HG02798 (cell line): ENCODE measurements around the gene PSG5.
"Not testable (repeated sequence)": the region's sequence is repeated elsewhere in the genome, so short reads cannot be mapped to it uniquely, and the experiment has no call there.

Experiments
- ATAC-seq: cut with Tn5 transposase; IDR thresholded peaks from one replicate; pipeline ENCODE4 v1.9.1; 2021; ENCODE audit warnings: mild to moderate bottlenecking; ENCODE audit not compliant: unreplicated experiment, poor library complexity

Gene PSG5

DNA sequence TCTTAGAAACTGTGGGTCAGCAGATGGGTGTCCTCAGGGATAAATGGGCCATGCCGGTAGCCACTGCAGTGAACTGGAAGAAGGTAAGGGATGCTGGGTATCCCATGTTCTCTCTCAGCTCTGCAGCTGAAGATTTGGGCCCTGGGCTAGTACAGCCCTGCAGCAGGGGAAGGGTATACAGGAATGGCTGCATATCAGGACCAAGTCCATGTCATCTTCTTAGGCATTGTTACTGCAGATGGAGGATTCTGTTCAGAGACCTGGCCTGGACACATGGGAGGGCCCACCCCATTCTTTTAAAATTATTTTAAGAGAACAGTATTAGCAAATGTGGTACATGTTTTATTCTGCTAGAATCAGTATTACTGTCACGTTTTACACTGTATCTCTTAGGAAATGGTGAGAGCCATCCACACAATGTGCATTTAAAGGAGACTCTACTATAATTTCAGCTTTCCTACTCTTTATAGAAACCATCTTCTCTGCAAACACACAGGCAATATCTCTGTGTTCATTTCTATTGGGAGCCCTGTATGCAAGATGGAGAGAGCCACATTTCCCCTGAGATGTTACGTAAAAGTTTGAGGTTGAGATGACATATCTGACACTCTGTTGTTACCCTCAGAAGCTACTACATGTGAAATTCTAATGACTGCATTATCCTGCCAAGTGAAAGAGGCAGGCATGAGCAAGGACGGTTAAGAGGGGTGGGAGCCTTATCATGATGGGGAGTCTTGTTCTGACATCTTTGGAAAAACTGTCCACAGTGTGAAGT, 6.2 kb upstream of the PSG5 start:
- not testable (repeated sequence) for ATAC-seq

DNA sequence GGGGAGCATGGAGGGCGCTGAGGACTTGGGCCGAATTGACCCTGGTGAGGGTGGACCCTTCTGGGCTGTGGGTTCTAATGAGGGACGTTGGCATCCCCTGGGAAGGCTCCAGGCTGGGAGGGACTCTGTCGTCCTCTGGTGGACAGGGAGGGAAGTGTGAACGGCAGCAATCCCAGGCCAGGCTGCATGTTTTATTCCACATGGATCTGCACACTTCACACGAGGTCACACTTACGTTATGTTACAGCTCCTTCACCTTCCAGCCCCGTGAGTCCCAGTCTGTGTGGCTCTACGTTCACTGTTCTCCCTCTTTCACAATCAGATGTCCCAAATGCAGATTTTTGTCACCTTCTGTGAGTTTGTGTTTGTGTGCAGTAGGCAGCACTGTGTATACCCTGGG, 1.8 kb upstream of the PSG5 start:
- not testable (repeated sequence) for ATAC-seq

DNA sequence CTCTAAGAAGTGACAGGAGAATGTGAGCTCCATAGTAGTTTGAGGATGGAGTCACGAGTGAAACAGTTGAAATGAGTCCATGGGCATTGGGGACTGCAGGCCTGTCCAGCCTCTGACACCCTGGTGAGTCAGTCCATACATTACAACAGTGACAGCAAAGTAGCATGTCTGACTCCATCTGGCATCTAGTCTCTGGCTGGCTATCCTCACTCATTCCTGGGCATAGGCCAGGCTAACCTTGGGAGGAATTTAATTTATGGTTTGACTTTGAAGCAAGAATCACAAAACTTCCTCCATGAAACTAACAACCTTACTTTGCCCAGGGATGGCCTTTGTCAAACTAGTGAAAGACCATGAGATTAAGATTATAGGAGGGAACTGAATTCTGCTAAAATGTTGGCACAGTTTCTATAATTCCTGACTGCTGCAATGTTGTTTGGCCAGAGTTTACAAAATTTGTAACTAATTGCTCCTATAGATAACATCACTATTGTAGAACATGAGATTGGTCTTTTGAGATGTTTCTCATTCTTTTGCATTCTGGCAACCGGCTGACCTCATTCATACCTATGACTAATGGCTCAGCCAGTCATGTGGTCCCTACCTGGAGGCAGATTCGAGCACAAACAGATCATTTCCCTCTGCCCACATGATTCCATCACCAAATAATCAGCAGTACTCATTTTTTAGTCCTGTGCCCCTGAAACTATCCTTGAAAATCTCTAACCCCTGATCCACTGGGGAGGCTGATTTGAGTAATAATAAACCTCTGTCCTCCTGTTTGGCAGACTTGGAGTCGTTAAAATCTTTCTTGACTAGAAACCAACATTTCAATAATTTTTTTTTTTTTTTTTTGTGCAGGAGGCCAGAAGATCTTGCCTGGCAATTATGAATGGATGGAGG, 4.2 kb downstream of the PSG5 start:
- not testable (repeated sequence) for ATAC-seq

DNA sequence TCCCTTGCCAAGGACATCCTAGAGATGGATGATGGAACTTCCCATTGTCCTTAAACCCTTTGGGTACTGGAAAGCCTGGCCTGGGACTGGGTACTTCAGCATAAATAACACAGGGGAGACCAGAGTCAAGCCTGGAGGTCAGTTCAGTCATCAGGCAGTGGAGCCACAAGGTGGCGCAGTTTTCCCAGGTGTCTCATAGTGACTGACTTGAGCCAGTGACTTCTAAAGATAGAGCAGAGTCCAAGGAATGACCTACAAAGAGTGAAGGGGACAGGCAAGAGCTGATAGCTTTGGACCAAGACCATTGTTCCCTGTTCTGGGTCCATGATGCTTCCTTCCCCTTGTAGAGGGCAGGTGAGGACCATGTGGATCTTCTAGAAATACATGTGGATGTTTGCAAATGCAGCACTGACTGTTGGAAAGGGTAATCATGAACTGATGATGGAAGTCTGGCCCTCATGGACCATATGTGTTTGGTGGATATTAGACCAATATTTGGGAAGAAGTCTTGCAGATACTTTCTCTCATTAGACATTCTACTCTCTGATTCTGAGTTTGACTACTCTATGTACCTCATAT, 6.7 kb downstream of the PSG5 start:
- ATAC-seq = not testable (repeated sequence)

DNA sequence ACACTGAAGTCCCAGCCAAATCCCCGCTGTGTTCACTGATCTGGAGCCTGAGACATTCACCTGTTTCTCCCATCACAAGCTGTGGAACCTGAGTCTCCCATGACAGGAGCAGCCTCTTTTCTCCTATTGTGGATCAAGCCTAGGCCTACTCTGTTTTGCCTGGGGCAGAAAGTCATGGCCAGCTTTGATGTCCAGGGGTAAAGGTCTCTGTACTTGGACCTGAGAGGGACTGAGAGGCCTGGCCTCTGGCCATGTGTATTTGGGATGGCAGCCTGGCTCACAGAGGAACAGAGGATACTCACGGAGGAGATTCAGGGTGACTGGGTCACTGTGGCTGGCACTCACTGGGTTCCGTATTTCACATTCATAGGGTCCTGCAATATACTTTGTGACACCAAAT, 7.8 kb downstream of the PSG5 start:
- ATAC-seq = not testable (repeated sequence)

DNA sequence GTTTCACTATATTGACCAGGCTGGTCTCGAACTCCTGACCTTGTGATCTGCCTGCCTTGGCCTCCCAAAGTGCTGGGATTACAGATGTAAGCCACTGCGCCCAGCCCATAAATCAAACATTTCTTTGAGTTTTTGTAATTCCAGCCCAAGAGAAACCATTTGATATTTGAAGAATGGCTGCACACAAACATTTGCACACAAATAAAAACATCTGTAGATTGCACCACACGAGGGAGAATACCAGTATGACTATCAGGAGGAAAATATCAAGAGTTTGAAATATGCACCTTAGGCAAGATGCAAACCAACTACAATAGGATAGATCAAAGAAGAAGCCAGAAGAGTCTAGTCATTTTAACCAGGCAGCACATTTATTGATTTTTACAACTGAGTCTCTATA, 20.4 kb downstream of the PSG5 start:
- not testable (repeated sequence) for ATAC-seq

DNA sequence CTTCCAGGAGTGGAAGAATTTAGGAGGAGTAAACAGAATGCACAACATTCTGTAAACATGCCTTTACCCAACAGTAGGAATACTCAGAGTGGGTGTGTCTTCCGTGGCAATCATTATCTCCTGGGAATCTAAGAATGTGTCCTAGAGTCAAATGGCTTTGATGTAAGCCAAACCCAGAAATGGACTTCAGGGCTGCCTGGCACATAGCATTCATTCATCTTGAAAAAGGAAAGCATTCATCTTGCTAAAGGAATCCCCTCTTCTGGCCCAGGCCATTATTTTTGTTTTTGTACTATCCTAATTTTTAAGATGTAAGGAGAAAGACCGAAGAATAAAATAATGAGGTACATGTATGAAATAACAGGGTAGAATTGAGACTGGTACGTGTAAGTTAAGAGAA, 23.2 kb downstream of the PSG5 start:
- not testable (repeated sequence) for ATAC-seq

DNA sequence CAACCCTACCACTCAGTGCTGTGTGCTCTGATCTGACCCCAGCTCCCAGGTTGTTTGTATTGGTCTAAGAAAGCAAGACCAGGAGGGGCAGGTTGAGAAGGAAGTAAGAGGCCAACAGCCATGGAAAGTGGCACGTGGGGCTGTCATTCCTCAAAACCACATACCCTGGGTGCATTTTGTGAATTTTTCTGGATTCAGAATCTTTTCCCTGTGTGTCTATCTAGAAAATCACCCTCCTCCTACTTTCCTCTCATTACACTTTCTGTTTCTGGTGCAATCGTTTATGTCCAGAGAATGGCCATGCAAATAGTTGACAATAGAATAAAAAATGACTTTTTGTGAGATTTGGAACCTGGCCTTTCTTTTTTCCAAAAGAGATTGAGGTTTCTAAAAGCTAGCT, 24.1 kb downstream of the PSG5 start:
- ATAC-seq = not testable (repeated sequence)

DNA sequence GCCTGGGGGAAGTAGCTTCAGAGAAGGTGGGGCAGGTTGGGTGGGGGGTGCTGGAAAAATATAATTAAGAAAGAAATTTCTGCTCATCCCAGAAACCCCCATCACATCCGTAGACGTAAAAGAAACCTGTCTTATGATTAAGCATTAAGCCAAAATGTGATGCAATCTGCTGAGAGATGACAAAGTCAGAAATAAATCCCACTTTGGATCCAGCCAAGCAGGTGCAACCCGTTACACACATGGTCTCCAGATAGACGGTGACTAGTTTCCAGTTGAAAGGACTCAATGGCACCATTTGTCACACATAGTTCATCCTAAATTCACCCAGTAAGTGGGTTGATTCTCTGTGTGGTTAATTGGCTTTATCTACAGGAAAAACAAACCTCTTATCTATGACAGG, 34.1 kb downstream of the PSG5 start:
- no peak for ATAC-seq

DNA sequence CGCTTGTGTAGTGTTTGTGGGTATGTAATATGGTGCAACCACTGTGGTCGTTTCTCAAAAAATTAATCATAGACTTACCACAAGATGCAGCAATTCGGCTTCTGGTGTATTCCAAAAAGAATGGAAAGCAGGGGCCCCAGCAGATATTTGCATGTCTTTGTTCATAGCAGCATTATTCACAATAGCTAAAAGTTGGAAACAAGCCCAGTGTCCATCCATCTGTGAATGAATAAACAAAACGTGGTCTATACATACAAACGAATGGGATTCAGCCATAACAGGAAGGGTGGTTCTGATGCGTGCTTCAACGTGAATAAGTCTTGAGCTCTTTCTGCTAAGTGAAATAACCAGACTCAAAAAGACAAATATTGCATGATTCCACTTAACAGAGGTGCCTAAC, 36.5 kb downstream of the PSG5 start:
- not testable (repeated sequence) for ATAC-seq

DNA sequence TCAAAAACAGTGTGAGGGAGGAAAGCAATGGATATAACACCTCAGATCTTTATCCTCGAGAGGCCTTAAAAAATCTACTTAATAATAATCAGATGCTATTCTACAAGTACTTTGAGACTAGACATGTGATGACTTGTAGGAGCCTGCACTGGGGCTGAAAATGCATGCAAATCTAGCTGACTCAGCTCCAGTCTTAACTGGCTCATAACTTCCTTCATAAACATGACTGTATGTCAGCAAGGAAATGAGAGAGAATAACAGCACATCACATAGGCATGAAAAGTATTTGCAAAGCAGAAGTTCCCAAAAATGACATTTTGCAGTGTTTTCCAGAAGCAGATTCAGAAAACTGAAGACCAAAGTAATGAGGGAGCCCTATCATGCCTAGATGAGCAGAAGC, 38.1 kb downstream of the PSG5 start:
- ATAC-seq = no peak

DNA sequence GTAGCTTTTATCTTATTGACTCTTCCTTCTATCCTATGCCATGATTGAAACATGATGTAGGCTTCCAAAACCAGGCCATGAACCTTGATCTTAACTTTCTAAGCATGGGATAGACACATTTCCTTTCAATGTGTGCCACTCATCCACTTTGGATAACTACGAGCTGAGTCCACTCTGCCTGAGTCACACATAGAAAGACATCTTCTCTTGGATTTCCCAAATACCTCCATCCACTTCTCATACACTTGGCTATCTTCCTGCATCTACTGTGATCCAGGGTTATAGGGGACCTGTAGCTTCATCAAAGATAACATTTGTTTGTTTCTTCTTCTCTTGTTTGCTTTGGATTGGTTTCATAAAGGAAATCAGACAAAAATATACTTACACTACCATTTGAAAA, 44.6 kb downstream of the PSG5 start:
- not testable (repeated sequence) for ATAC-seq

DNA sequence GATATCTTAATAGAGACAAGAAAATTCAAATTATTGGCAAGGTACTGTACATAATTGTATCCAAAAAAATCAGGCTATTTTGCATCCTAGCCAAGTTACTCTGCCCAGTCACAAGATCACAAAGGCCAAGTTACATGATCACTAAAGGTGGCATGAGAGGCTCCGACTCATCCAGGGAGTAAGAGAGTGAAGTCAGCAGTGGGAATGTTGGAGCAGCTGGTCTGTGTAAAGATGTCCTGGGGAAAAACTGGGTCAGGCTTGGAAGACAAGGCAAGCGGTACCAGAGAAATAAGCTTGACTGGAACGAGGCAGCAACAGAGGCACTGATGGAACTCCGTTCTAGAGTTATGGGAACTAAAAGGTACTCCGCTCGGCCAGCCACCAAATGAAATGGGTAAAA, 53.6 kb downstream of the PSG5 start:
- ATAC-seq = no peak

DNA sequence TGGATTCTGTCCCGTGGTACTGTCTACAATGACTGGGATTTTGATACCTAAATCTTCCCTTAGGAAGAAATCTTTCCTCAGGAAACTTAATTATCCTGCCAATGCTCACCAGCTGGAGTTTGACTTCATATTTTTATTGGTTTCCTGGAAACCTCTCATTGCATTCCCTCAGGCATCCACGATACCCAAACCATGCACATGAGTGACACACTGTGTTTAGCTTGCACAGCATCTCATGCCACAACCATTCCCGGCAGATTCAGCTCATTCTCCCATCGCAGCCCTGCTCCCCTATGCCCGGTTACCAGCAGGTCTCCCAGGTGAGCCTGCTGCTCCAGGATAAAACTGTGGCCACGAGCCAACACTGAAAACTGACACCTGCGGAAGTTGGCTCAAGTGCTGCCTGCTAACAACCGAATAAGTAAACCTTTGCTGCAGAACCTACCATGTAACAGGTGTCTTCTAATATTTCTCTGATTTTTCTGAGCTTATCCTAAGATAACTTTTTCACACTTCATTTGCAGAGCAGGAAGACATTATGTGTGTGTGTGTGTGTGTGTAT, 55.0 kb downstream of the PSG5 start:
- not testable (repeated sequence) for ATAC-seq

DNA sequence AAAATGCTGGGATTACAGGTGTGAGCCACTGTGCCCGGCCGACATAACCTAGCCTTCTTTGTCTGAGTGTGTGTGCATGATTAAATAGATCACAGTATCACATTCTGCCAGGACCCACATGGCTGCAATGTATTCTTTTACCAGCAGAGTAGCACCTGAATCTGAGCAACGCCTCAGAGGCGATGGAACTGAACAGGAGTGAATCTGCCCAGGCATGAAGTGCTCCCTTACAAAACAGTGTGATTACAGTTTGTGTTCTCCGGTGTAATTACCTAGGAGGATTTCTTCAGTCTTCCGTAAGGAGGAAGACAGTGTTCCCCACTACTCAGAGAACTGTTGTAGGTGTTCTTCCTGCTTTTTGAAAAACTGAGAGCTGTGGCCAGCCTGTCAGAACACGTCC, 57.1 kb downstream of the PSG5 start:
- ATAC-seq = not testable (repeated sequence)

DNA sequence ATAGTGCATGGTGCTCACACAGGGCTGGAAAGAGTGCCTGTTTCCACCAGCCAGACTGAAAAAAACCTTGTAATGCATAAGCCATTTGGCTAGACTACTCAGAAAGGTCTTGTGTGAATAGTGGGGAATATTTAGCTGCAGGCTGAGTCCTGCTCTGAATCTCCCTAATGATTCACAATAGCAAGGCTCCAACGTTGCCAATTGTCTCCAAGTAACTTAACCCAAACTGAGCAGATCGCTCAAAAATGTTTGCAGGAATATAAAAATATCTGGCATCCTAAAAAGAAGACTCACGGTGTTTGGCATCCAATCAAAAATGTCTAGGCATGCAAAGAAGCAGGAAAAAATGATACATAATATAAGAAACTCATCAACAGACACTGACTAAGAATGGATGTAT, 59.0 kb downstream of the PSG5 start:
- ATAC-seq = not testable (repeated sequence)

DNA sequence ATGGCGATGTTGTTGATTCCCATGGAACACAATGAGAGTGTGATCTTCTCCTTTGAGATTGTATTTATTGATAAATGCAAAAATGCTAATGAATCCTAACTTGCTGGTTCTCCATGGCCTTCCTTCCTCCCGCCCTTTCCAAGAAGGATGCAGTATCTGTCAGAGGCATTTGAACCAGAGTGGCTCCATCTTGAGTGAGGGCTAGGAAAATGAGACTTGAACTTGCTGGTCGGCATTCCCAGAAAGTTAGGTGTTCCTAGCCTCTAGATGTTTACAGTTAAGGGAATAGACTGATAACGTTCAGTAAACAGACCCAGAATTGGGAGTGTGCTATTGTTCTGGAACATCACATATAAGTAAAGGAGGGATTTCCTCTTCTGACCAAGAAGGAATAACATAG, 59.6 kb downstream of the PSG5 start:
- ATAC-seq = no peak

DNA sequence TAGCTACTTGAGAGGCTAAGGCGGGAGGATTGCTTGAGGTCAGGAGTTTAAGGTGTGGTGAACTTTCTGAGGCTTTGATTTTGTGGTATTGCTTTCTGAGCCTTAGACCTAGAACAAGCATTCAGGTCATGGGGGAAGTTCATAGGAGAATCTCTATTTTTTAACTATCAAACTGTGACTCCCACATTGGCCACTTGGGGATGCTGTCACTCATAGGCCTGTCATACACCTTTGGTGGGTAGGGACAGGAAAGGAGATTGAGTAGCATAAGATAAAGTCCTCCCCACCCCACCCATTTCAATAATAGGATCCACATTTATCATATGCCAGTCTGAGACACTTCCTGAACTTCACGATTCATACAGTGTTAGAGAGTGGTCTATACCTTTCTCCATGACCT, 62.0 kb downstream of the PSG5 start:
- no peak for ATAC-seq

DNA sequence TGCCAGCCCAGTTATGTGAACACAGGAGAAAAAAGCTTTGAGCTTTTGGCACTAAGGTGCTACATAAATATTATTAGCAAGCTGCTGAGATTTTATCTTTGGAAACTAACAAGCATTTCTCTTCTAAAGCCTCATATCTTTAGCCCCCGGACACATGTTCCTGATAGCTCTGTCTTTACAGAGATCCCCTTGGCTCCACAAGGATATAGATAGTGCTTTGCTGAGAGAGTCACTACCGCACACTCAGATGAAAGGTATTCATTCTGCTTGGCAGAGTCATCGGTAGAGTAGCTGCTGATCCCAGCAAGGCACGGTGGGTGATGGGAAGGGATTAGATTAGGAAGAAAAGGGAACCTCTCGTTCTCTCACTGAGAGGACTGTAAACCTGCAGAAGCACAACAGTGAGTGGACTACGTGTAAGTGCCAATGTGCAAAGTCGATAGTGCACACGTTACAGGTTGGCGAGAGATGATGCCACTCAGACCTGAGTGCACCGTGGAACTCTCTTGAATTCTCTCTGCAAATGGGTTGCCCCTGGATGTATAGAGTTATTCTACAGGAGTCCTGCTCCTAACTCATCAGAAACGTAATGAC, 65.8 kb downstream of the PSG5 start:
- not testable (repeated sequence) for ATAC-seq

DNA sequence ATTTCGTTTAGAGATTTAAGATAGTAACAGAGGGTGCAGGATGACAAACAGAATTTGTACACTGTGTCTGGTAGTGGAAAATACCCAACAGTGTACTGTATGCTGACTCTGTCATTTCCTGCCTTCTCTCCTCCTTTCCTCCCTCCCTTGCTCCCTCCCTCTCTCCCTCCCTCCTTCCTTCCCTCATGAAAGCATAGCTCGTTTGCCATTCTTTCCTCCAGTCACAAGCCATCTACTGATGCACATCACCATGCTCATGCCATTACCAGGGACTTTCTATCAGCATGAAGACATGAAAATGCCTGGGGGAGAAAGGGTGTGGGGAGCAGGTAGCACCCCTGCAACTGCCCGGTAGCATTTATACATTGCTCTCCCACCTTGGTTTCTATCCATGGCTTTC, 66.8 kb downstream of the PSG5 start:
- not testable (repeated sequence) for ATAC-seq
